GM19452 (cell line): ENCODE measurements around the gene MFAP1.
"Not testable (repeated sequence)": the region's sequence is repeated elsewhere in the genome, so short reads cannot be mapped to it uniquely, and the experiment has no call there.

Experiments
- ATAC-seq: cut with Tn5 transposase; IDR thresholded peaks from one replicate; pipeline ENCODE4 v1.9.1; 2021; ENCODE audit not compliant: unreplicated experiment

The MFAP1 gene

DNA sequence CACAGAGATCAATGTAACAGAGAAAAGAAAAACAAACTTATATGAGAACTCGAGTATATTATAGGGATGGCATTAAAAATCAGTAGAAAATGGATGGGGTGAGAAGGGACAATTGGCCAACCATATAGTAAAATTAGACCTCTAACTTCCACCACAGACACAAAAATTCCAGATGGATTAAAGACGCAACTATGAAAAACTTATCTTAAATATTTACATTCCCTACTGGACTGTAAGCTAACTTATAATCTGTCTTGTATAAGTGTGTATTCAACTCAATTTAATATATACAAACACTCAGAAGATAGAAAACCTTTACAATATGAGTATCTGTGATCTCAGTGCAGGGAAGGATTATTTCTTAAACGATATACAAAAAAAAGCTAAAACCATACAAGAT is 3.0 kb downstream of the MFAP1 start:
- ATAC-seq, result no peak

DNA sequence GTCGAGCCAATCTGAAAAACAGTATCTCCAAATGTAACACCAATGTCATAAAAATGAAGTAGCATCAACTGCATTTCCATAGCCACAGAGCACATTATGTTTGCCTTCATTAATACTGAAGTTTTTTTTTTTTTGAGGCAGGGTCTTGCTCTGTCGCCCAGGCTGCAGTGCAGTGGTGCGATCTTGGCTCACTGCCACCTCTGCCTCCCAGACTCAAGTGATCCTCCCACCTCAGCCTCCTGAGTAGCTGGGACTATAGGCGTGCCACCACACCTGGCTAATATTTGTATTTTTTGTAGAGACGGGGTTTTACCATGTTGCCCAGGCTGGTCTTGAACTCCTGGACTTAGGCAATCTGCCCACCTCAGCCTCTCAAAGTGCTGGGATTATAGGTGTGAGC is 9.4 kb downstream of the MFAP1 start:
- not testable (repeated sequence) for ATAC-seq

DNA sequence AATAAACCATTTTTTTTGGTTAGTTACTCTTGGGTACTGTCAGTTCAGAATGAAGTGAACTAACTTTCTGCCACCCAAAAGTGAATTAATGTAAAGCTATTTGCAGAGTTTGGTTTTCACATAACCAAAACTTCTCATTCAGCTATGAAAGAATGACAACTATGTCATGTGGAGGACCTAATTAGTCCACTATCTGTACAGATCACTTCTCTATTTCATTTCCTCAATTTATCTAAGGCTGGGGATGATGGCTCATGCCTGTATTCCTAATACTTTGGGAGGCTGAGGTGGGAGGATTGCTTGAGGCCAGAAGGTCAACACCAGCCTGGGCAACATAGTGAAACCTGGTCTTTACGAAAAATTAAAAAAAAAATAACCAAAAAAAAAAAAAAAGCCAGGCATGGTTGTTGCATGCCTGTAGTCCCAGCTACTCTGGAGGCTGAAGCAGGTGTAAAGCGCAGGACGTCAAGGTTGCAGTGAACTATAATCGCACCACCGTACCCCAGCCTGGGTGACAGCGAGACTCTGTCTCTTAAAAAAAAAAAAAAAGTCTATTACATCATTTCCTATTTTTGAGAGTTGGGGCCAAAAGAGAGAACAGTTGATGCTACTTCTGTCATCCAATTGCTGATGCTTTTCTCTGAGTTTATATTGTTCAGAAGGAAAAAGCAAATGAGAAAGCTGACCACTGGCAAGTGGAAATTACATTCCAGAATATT is 15.4 kb downstream of the MFAP1 start:
- peak; percentile 67 for ATAC-seq

DNA sequence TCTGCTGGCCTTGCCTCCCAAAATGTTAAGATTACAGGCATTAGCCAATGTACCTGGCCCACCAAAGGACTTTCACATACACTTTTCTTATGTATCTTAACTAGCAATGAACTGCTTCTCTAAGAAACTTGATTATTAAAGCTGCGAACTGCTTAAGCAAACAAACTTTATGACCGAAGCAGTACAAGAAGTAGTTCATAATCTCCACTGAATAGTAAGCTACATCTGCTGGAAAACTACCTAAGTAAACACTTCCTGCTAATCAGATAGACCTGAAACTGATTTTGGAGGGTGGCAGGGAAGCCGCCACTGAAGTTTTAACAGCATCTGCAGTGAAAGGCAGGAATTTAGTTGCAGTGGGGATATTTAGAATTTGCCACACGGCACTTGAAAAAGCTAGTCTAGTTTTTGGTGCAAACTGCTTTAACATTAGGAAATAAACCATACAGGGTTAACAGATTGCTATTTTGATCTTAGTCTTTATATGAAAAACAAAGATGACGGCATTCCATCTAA is 16.0 kb downstream of the MFAP1 start:
- no peak for ATAC-seq

DNA sequence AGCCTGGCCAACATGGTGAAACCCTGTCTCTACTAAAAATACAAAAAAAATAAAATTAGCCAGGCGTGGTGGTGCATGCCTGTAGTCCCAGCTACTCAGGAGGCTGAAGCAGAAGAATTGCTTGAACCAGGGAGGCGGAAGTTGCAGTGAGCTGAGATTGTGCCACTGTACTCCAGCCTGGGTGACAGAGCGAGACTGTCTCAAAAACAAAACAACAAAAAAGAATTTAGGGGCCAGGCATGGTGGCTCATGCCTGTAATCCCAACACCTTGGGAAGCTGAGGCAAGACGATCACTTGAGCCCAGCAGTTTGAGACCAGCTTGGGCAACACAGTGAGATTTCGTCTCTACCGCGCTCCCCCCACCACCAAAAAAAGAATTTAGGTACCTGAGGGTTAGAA is 21.8 kb downstream of the MFAP1 start:
- ATAC-seq, result not testable (repeated sequence)

DNA sequence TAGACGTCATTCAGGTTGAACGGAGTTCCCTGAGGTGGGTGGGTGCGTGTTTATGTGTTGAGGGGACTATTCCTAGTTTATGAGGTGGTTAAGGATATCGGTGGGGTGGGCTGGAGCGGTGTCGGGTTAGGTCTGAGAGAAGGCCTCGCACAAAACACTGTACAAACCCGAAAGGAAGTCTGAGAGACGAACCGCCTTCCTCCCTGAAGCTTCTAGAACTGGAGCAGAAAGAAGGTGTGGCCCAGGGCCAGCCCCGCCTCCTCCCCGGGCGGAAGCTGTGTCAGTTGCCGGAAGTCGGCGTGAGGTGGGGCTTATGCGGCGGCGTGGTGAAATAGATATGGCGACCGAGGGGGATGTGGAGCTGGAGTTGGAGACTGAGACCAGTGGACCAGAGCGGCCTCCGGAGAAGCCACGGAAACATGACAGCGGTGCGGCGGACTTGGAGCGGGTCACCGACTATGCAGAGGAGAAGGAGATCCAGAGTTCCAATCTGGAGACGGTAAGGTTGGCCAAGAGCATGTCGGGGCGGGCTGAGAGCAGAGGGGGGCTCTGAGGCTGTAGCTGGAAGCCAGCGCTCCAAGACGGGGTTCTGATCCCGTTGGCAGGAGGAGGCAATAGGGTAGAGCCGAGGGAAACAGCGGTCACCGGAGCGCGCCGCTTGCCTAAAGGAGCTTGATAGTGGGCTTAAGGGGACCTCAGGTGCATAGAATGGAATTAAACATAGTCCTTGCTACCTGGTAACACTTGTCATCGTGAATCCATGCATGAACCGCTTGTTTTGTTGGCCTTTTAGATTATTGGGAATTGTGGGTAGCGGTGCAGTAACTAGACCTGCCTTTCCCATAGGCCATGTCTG is 24.0 kb downstream of the MFAP1 start, which contains the start of gene HYPK:
Gene HYPK, plus strand, starts transcription at position 314 of the 856 bp plus-strand sequence. Its CDS starts 24 bp downstream, at position 338.
- ATAC-seq, result peak; percentile 87

DNA sequence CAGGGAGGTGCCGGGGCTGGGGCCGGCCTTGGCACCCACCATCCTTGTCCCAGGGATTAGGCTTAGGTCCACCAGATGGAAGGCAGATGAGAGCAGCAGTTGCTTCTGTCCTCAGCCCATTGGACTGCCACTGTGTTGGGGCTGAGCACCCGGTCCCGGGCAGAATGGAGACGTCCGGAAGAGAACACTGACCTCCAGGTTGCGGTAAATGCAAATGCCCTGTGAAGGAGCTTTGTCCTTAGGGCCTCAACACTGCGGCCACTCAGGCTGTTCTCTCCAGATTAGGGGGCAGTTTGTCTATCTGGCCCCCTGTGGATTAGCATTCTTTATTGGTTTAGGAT is 24.6 kb downstream of the MFAP1 start, which contains the start of gene SERINC4:
Gene SERINC4, minus strand, starts transcription at position 276 of the 341 bp plus-strand sequence. Its CDS starts 234 bp downstream, at position 42.
- no peak for ATAC-seq

DNA sequence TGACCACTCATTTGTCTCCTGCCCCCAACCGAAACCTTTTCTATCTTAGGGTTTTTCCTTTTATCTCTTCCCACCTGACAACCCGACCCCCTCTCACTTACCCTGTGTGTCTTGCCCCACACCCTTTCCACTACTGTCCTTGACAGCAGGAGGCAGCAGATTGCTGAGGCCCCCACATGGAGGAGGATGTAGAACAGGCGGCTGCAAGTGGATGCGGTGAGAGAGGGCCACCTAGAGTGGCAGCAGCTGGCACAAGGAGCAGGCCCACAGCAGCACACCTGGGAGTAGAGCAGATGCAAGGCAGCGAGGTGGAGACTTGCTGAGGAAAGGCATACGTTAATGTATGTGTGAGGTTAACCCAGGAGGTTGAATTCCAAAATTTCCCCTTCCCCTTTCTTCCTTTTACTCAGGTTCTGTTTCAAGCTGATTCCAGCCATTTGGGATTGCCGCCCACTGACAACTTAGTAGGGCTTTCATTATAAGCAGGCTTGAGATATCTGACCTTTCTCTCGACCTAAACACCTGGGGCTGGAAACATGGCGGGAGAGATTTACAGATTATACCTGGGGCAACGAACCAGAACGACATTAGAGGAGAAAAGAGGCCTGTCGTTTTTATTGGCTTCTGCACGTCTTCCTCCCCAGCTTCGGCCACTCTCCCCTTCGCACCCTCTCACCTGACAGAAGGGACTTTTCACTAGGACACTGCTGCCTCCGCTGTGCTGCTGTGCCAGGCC is 25.1 kb downstream of the MFAP1 start:
- no peak for ATAC-seq

DNA sequence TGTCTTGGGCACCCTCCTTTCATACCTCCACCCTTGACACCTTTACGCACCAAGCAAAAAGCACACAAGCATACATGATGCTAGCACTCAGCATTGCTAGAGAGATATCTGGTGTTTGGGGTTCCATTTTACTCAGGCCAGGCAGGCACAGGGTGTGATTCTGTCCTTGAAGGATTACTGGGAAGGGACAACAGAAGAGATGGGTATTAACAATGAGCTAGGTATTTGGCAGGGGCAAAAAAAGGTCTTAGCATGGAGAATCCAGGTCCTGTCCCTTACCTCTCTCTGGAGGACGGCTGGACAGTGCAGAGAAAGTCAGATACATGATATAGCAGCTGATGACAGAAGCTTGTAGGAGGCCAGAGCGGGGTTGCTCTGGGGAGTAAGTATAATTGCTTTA is 27.9 kb downstream of the MFAP1 start:
- ATAC-seq, result no peak

DNA sequence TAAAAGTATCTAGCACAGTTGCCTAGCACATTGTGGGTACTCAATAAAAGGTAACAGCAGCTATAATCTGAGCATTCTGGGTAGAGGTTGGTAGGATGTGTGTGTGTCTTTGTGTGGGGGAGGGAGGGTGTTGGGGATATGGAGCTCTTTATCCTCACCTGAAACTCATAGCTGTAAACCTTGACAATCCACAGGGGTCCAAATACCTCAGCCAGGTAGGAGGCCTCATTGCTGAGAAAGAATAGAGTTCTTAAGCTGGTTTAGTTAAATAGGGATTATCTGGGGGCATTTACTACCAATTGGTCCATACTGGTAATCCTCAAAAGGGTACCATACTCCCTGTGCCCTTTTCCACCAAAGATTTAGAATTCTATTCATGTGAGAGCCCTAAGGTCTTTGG is 28.5 kb downstream of the MFAP1 start:
- ATAC-seq, result no peak

DNA sequence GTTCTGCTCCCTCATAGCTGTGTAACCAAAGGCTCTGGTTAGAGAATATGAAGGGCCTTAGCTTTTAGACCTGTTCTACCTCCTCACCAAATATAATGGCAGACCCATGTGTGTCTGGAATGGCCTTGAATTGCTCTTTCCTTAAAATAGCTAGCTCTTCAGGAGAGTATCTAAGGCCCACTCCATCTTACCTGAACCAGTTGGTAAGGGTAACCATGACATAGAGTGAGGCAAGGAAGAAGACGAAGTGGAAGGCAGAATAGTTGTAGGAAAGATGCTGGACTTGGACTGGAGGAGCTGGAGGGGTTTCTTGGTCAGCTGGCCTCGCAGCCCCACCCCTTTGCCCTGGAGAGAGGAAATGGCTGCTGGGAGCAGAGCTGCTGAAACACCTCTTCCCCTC is 29.3 kb downstream of the MFAP1 start:
- ATAC-seq, result no peak

DNA sequence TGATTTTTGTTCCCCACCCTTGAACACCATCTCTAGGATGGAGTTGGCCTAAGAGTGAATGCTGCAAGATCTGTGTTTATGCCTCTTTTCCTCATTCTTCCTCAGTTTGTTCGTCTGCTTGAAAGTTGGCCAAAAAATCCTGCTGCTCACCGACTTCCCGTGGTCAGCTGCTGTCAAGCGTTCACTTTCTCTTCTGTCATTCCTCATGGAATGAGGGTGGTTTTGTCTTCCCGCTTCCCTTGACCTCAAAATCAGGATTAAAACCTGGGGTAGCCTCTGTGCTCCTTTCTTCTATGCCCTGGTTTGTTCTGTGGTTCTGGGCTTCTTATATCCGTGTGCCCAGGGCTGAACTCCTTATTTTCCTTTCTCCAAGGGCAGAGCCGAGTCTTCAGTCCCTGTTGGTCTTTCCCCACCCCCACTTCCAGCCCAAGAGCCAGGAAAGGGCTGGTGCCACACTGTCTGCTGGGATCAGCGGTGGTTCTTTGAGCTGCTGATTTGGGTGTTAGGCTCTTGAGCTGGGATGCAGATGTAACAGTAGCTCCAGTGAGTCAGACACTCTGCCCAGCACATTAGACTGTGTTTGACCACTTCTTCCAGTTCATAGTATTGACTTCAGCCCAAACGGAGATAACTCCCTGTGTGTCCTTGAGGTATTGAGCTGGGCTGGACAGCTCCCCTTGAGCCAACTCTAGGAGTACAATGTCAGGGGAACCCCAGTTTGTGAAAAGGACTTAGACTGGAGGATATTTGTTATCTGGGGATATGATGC is 30.0 kb downstream of the MFAP1 start:
- ATAC-seq, result no peak

DNA sequence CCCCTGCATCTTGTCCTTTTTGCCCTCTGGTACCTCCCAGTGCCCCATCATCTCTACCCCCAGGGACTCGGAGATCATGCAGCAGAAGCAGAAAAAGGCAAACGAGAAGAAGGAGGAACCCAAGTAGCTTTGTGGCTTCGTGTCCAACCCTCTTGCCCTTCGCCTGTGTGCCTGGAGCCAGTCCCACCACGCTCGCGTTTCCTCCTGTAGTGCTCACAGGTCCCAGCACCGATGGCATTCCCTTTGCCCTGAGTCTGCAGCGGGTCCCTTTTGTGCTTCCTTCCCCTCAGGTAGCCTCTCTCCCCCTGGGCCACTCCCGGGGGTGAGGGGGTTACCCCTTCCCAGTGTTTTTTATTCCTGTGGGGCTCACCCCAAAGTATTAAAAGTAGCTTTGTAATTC is 30.8 kb downstream of the MFAP1 start:
- ATAC-seq, result no peak

DNA sequence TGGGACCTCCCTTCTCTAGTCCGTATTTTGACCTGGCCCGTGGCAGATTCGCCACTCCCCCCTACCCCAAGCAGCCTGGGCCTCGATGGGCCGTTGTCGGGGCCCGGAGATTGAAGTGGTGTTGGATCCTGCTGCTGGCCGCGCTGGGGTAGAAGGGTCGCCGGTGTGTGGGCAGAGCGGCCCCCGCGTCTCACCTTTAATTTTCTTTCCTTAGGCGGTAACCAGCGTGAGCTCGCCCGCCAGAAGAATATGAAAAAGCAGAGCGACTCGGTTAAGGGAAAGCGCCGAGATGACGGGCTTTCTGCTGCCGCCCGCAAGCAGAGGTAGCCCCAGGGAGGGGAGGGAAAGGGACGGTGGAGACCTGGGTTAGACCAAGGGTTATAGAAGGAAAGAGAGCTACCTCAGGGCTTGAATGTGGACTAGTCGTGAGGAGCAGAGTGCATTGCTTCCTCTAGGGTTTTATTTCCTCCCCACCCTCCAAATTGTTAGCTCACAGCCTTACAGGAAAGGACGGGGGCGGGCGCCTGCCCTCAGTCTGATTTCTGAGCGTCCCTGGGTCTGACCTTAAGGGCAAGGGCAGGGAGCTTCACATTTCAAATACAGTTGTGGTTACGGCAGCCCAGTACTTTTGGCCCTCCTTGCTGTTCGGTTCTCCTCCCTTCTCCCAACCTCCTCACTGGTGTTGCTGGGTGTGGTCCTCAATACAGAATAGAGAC is 31.6 kb downstream of the MFAP1 start:
- no peak for ATAC-seq

DNA sequence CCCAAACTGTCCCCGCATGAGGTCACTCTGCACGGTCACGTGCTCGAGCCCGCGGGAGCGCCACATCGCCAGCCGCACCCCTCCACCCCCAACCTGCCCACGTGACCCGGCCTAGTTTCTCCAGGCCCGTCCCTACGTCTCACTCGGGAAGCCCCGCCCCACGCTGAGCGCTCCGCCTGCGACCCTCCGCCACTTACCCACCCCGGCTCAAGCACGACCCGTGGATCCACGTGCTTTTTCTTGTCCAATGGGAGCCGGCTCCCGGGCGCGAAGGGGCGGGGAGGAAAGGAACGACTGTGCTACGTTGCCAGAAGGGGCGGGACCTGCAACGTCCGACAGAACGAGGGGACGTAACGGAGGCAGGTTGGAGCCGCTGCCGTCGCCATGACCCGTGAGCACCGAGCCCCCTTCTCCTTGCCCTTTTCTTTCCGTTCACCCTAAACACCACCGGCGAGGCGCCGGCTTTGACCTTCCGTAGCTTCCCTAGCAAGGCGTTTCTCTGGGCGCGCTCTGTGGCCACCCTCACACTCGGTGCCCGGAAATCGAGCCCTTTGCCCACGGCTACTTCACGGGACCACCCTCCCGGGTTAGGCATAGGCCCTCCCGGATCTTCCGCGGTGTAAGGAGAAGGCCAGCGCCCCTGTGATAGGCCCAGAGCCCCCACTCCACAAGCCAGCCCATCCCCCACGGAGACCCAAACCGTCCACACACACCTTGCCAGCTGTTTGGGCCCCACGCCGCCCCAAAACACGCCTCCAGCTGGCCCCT is 32.3 kb downstream of the MFAP1 start, which contains the start of gene SERF2:
Gene SERF2, plus strand, starts transcription at position 328 of the 768 bp plus-strand sequence. Its CDS starts 57 bp downstream, at position 385.
- peak; percentile 91 for ATAC-seq

DNA sequence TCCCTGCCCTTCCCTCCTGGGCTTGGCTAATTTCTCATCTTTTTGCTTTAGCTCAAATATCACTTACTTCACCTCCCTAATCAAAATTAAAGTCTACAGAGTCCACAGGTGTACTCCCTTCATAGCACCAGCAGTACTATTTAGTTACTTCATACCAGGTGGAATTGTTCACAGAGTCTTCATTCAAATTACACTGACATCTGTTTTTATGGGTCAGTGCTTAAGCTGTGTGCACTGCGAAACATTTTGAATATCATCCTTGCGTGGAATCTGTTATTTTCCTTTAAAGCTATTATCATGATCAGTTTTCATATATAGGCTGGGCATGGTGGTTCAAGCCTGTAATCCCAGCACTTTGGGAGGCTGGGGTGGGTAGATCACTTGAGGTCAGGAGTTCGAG is 35.1 kb downstream of the MFAP1 start:
- no peak for ATAC-seq

DNA sequence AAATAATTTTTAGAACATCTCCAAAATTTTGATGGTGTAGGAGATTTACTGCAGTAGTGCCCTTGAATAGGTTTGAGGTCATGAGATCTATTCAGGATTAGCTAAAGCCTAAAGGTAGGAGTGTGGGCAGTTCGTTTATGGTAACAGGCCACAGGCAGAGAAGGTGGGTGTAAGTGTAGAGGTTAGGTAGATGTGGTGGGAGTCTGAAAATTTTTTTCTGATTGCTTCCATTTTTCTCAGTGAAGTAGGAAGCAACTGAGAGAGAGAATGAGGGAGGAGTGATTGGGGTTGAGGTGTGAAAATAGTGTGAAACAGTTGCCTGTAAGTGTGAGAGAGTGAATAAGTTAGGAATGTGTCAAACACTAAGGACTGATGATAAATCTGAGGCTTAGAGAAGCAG is 45.5 kb downstream of the MFAP1 start:
- ATAC-seq, result no peak

DNA sequence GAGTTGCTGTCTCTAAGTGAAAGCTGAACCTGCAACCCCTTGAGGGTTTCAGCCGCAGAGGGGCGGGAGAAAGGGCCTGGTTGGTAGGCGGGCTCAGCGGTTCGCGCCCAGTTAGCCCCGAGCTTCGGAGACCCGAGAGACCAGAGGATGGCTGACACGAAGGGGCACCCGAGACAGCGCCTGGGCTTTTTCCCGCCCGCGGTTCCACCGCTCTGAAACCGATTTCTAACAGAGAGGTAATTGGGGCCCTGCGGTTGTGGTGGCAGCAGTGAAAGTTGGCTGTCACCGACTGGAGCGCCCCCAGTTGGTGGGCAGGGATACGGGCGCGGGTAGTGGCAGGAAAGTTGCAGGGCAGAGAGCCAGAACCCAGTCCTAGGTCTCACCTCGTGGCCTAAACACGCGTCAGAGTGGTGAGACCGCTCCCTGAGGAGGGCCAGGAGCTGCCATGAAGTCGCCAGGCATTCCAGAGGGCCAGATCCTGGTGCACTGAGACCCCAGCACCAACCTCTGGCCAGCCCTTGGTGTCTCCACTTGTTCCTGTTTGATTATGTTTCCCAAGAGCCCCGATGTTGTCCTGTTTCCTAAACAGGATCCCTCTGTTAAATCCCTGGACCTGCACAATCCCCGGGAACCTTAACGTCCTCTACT is 47.1 kb downstream of the MFAP1 start:
- peak; percentile 46 for ATAC-seq
